Fibroblast of lung (primary cell): ENCODE results near the gene SCUBE1. TPM values are rescaled to one million over a fixed set of nuclear protein-coding genes. Genes with fewer than 3 reads are reported as not detected.

ENCODE experiments used
- DNase-seq, 2 donors: peaks; one replicate each; pipeline versions ENCODE4 v3.0.0 to v3.0.0-alpha.2; 2010; ENCODE audit warnings: low read depth in 2 of 2
- H2AFZ ChIP-seq: 2 replicates; pipeline ENCODE4 v1.5.1; 2012; ENCODE audit warnings: low read length, control low read depth, inconsistent platforms
- H3K27ac ChIP-seq: 2 replicates; pipeline ENCODE4 v1.5.1; 2011; ENCODE audit warnings: low read length, control low read depth; ENCODE audit not compliant: insufficient read depth
- H3K27me3 ChIP-seq: 2 replicates; pipeline ENCODE4 v1.5.1; 2011; ENCODE audit warnings: mild to moderate bottlenecking, low read length; ENCODE audit not compliant: control insufficient read depth, insufficient read depth
- H3K36me3 ChIP-seq: 2 replicates; pipeline ENCODE4 v1.5.1; 2011; ENCODE audit warnings: low read length; ENCODE audit not compliant: control insufficient read depth, insufficient read depth
- H3K4me1 ChIP-seq: 2 replicates; pipeline ENCODE4 v1.5.1; 2011; ENCODE audit warnings: low read length; ENCODE audit not compliant: control insufficient read depth, insufficient read depth; ENCODE audit errors: extremely low read depth
- H3K4me2 ChIP-seq: 2 replicates; pipeline ENCODE4 v1.5.1; 2011; ENCODE audit warnings: low read length, control low read depth; ENCODE audit not compliant: insufficient read depth; ENCODE audit errors: extremely low read depth
- H3K4me3 ChIP-seq, 4 experiments: fragments of 200-600 bp in 1 of 4; sonication (generic) in 1 of 4; replicated peaks in 1 of 4; 2 replicates each; pipeline ENCODE4 v1.5.1; 2011 to 2016; ENCODE audit warnings: low read length in 4 of 4, low read depth in 3 of 4, mild to moderate bottlenecking in 3 of 4, control low read depth in 2 of 4, inconsistent platforms in 1 of 4, mixed read lengths in 1 of 4; ENCODE audit not compliant: insufficient read depth in 1 of 4; ENCODE audit errors: control extremely low read depth in 1 of 4
- H3K79me2 ChIP-seq: 2 replicates; pipeline ENCODE4 v1.5.1; 2012; ENCODE audit warnings: mild to moderate bottlenecking, low read length, inconsistent platforms; ENCODE audit not compliant: control insufficient read depth, insufficient read depth
- H3K9ac ChIP-seq: 2 replicates; pipeline ENCODE4 v1.5.1; 2011; ENCODE audit warnings: mild to moderate bottlenecking, low read length, control low read depth; ENCODE audit not compliant: insufficient read depth
- H3K9me3 ChIP-seq: 2 replicates; pipeline ENCODE4 v1.5.1; 2012; ENCODE audit warnings: low read depth, low read length; ENCODE audit not compliant: control insufficient read depth, insufficient read depth
- H4K20me1 ChIP-seq: 2 replicates; pipeline ENCODE4 v1.5.1; 2011; ENCODE audit warnings: low read length; ENCODE audit not compliant: control insufficient read depth, insufficient read depth; ENCODE audit errors: extremely low read depth
- EZH2 ChIP-seq: IDR thresholded peaks from 2 replicates; pipeline ENCODE4 v1.5.1; 2012; ENCODE audit warnings: low read length, control low read depth, mild to moderate bottlenecking; ENCODE audit errors: missing control alignments
- polyA plus RNA-seq, 2 donors: library from polyadenylated mRNA; depleted of rRNA in 1 of 2; stranded (reverse) in 1 of 2; unstranded in 1 of 2; fragments of >200 nt; gene quantifications; 2 replicates each; pipeline ENCODE4 v1.2.1, GENCODE V29; 2011 to 2012; ENCODE audit warnings: missing spikeins in 1 of 2
- total RNA-seq: library from RNA; depleted of rRNA; stranded (reverse); fragments of >200 nt; gene quantifications from 2 replicates; pipeline ENCODE4 v1.2.1, GENCODE V29; 2014
- TF ChIP-seq, protein P1 (sequence below), 2 donors: IDR thresholded peaks in 1 of 2; conservative IDR thresholded peaks in 1 of 2; 1 replicate in 1 of 2; 2 replicates in 1 of 2; pipeline ENCODE4 v1.5.1; 2011 to 2012; ENCODE audit warnings: low read length in 2 of 2, control low read depth in 1 of 2, inconsistent platforms in 1 of 2, low read depth in 1 of 2, mild to moderate bottlenecking in 1 of 2

The SCUBE1 gene
- total and polyA plus RNA-seq, 2 donors (not counting 1 experiment from before 2014, with no cell fraction given): 0.17 TPM; not detected in 1

DNA sequence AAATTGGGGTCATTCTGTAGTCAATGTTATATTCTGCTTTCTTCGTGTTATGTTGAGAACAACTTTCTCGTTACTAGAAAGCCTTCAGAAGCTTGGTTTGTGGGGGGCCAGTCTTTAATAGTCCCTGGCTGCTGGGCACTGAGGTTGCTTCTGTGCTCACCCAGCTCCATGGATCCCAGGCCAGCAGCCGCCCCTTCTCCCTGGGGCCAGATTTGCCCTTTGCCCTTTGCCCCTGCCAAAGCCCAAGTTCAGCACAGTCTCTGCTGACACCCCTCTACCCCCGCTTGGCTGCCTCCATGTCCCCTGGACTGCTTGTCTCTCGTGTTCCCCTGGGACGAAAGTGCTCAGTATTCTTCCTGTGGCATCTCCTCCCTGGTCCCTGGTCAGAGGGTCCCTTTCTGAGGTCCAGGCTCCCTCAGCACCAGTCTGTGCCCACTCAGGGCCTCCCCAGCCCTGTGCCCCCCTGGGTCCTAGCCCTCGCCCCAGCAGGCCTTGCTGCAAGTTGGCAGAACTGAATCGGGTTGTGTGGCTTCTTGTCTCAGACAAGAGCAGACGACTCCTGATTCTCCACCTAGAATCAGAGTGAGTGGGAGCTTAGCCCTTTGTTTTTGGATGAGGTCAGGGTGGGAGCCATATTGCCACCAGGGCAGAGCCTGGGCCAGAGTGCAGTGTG lies 185.2 kb downstream of the SCUBE1 start:
- Histone ChIP-seq H3K79me2 (peaks cover 19% of the 10 kb centered on the region), H3K4me1 (peaks cover 7% of the 10 kb centered on the region), H3K4me3 (no peak overlapping the region), H3K4me2 (no peak overlapping the region), H3K27ac (no peak overlapping the region), H3K9me3 (no peaks in the 10 kb centered on the region), H3K36me3 (peaks cover 6% of the 10 kb centered on the region), H2AFZ (no peak overlapping the region), H4K20me1 (no peaks in the 10 kb centered on the region), H3K27me3 (no peaks in the 10 kb centered on the region), H3K9ac (no peak overlapping the region)
- TF ChIP-seq, protein P1, sequence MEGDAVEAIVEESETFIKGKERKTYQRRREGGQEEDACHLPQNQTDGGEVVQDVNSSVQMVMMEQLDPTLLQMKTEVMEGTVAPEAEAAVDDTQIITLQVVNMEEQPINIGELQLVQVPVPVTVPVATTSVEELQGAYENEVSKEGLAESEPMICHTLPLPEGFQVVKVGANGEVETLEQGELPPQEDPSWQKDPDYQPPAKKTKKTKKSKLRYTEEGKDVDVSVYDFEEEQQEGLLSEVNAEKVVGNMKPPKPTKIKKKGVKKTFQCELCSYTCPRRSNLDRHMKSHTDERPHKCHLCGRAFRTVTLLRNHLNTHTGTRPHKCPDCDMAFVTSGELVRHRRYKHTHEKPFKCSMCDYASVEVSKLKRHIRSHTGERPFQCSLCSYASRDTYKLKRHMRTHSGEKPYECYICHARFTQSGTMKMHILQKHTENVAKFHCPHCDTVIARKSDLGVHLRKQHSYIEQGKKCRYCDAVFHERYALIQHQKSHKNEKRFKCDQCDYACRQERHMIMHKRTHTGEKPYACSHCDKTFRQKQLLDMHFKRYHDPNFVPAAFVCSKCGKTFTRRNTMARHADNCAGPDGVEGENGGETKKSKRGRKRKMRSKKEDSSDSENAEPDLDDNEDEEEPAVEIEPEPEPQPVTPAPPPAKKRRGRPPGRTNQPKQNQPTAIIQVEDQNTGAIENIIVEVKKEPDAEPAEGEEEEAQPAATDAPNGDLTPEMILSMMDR (conservative IDR thresholded peaks at IDR 0.05 in 1 of 2, IDR thresholded peaks at IDR 0.05 in 1 of 2; ENCODE audit: low read depth in 1 of 2, low read length in 2 of 2): no peak
- no peak for TF ChIP-seq EZH2
- DNase-seq: no peak

DNA sequence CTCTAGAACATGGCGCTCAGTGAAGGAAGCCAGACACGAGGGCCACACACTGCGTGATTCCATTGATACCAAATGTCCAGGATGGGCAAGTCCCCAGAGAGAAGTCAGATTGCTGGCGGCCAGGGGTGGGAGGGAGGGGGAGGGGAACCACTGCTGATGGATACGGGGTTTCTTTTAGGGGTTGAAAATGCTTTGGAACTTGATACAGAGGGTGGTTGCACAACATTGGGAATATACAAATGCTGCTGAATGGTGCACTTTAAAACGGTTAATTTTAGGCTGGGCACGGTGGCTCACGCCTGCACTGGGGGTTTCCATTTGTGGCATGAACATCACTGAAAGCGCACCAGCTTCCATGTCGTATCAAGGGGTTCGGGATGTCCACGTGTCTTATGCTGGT lies 186.8 kb downstream of the SCUBE1 start:
- no peak for TF ChIP-seq EZH2
- TF ChIP-seq, protein P1 (conservative IDR thresholded peaks at IDR 0.05 in 1 of 2, IDR thresholded peaks at IDR 0.05 in 1 of 2; ENCODE audit: low read depth in 1 of 2, low read length in 2 of 2): no peak
- peaks cover 30% of the 10 kb centered on the region for H3K79me2 ChIP-seq
- no peak for DNase-seq

DNA sequence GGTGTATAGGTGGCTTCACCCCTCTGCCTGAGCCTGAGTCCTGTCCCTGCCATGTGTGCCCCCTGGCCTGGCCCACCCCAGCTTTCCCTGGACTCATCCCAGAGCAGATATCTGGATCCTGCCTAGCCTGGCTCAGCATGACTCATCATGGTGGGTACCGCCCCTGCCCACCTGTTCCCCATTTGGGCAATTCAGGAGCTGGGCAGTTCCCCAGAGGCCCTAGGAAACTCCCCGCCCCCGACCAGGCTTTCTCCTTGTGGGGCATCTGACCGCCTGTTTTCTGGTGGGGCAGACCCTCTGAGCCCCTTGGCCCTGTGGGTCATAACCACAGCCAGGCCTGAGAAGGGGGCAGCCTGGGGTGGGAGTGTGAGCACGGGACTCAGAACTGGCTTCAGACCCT lies 187.4 kb downstream of the SCUBE1 start:
- H4K20me1 ChIP-seq: no peaks in the 10 kb centered on the region
- H3K27ac ChIP-seq: no peak overlapping the region
- TF ChIP-seq, protein P1 (conservative IDR thresholded peaks at IDR 0.05 in 1 of 2, IDR thresholded peaks at IDR 0.05 in 1 of 2; ENCODE audit: low read depth in 1 of 2, low read length in 2 of 2): no peak
- no peak for TF ChIP-seq EZH2
- no peak for DNase-seq
- H2AFZ ChIP-seq: no peak overlapping the region
- H3K36me3 ChIP-seq: peaks cover under 1% of the 10 kb centered on the region
- H3K27me3 ChIP-seq: no peaks in the 10 kb centered on the region
- H3K4me2 ChIP-seq: no peak overlapping the region
- peaks cover 3% of the 10 kb centered on the region for H3K4me1 ChIP-seq
- H3K4me3 ChIP-seq: no peak overlapping the region
- H3K9me3 ChIP-seq: no peaks in the 10 kb centered on the region
- no peak overlapping the region for H3K9ac ChIP-seq
- peaks cover 30% of the 10 kb centered on the region for H3K79me2 ChIP-seq

More for the DNA sequence above, 186.8 kb downstream of the SCUBE1 start:
- Histone ChIP-seq H3K9ac (no peak overlapping the region), H3K27me3 (no peaks in the 10 kb centered on the region), H3K27ac (no peak overlapping the region), H3K4me2 (no peak overlapping the region), H3K4me3 (no peak overlapping the region), H2AFZ (no peak overlapping the region), H3K4me1 (peaks cover 3% of the 10 kb centered on the region), H3K36me3 (peaks cover 4% of the 10 kb centered on the region), H3K9me3 (no peaks in the 10 kb centered on the region), H4K20me1 (no peaks in the 10 kb centered on the region)
